IMR-90 (cell line): ENCODE data around the gene PDZRN3.

Experiments used
- BHLHE40 ChIP-seq: fragments of 150-350 bp; IDR thresholded peaks from 2 replicates; pipeline ENCODE4 v1.6.1; 2016; ENCODE audit warnings: mild to moderate bottlenecking, low read depth, low read length
- CEBPB ChIP-seq: IDR thresholded peaks from 2 replicates; pipeline ENCODE4 v1.6.1; 2012; ENCODE audit warnings: low read depth, low read length, improper control_type of control experiment
- CHD1 ChIP-seq: IDR thresholded peaks from 2 replicates; pipeline ENCODE4 v1.6.1; 2012; ENCODE audit warnings: low read depth, low read length, improper control_type of control experiment
- CTCF ChIP-seq: conservative IDR thresholded peaks from 2 replicates; pipeline ENCODE4 v1.5.1; 2012; ENCODE audit warnings: mild to moderate bottlenecking, low read depth, low read length, improper control_type of control experiment
- ELK1 ChIP-seq: fragments of 150-350 bp; IDR thresholded peaks from 2 replicates; pipeline ENCODE4 v1.6.1; 2016; ENCODE audit warnings: low read depth, mild to moderate bottlenecking, low read length, moderate library complexity, borderline replicate concordance
- FOS ChIP-seq: fragments of 150-350 bp; IDR thresholded peaks from 2 replicates; pipeline ENCODE4 v1.6.1; 2016; ENCODE audit warnings: low read depth, low read length
- MAFK ChIP-seq: IDR thresholded peaks from 2 replicates; pipeline ENCODE4 v1.6.1; 2012; ENCODE audit warnings: low read depth, low read length, improper control_type of control experiment
- MAZ ChIP-seq: IDR thresholded peaks from 2 replicates; pipeline ENCODE4 v1.6.1; 2012; ENCODE audit warnings: low read depth, mild to moderate bottlenecking, low read length, improper control_type of control experiment, moderate library complexity, borderline replicate concordance
- MXI1 ChIP-seq: IDR thresholded peaks from 2 replicates; pipeline ENCODE4 v1.6.1; 2012; ENCODE audit warnings: low read depth, mild to moderate bottlenecking, low read length, moderate library complexity, borderline replicate concordance
- POLR2A ChIP-seq: IDR thresholded peaks from 2 replicates; pipeline ENCODE4 v1.6.1; 2012; ENCODE audit warnings: mild to moderate bottlenecking, low read depth, low read length
- RAD21 ChIP-seq: IDR thresholded peaks from 2 replicates; pipeline ENCODE4 v1.6.1; 2012; ENCODE audit warnings: low read length, improper control_type of control experiment
- RFX5 ChIP-seq: IDR thresholded peaks from 2 replicates; pipeline ENCODE4 v1.8.0; 2012; ENCODE audit warnings: low read depth, mild to moderate bottlenecking, low read length, moderate library complexity
- SMC3 ChIP-seq: fragments of 150-350 bp; IDR thresholded peaks from 2 replicates; pipeline ENCODE4 v1.6.1; 2016; ENCODE audit warnings: low read depth, mild to moderate bottlenecking, antibody characterized with exemption, low read length, moderate library complexity
- USF2 ChIP-seq: fragments of 150-350 bp; IDR thresholded peaks from 2 replicates; pipeline ENCODE4 v1.6.1; 2017; ENCODE audit warnings: mild to moderate bottlenecking, antibody characterized with exemption, low read length, low read depth

GRCh38 chr3:73433687-73434086 is 191.1 kb downstream of the PDZRN3 start:
- TF ChIP-seq POLR2A: no peak
- no peak for TF ChIP-seq CTCF
- TF ChIP-seq FOS: no peak
- TF ChIP-seq ELK1: no peak
- TF ChIP-seq USF2: no peak
- no peak for TF ChIP-seq MAZ
- no peak for TF ChIP-seq RAD21
- TF ChIP-seq SMC3: no peak
- no peak; the same call in 1 of the 2 replicates for TF ChIP-seq BHLHE40
- TF ChIP-seq CHD1: no peak
- no peak for TF ChIP-seq RFX5
- no peak for TF ChIP-seq MAFK
- no peak for TF ChIP-seq MXI1
- TF ChIP-seq CEBPB: no peak
